NT2/D1 (cell line): Measurements from ENCODE around the gene ARHGEF33.

Experiments used
- DNase-seq: peaks from one replicate; pipeline ENCODE4 v3.0.0-alpha.2; 2011; ENCODE audit warnings: low read depth, low spot score
- H3K27me3 ChIP-seq: 2 replicates; pipeline ENCODE4 v1.6.0; 2011; ENCODE audit warnings: mild to moderate bottlenecking; ENCODE audit not compliant: insufficient read length, insufficient read depth
- H3K36me3 ChIP-seq: 2 replicates; pipeline ENCODE4 v1.6.1; 2011; ENCODE audit warnings: mild to moderate bottlenecking, low read length, mixed read lengths; ENCODE audit not compliant: insufficient read depth, insufficient read length
- H3K4me1 ChIP-seq: 2 replicates; pipeline ENCODE4 v1.5.1; 2011; ENCODE audit not compliant: insufficient read depth, insufficient read length
- H3K4me3 ChIP-seq: 2 replicates; pipeline ENCODE4 v1.5.1; 2011; ENCODE audit warnings: low read depth; ENCODE audit not compliant: insufficient read length
- H3K9ac ChIP-seq: 2 replicates; pipeline ENCODE4 v1.6.0; 2011; ENCODE audit warnings: low read depth; ENCODE audit not compliant: insufficient read length
- H3K9me3 ChIP-seq: 2 replicates; pipeline ENCODE4 v1.5.1; 2011; ENCODE audit warnings: mild to moderate bottlenecking, low read length; ENCODE audit not compliant: insufficient read depth
- SUZ12 ChIP-seq: IDR thresholded peaks from 2 replicates; pipeline ENCODE4 v1.6.1; 2011; ENCODE audit not compliant: insufficient read length, insufficient read depth; ENCODE audit errors: extremely low read depth
- YY1 ChIP-seq: IDR thresholded peaks from 2 replicates; pipeline ENCODE4 v1.6.1; 2011; ENCODE audit not compliant: insufficient read length, insufficient read depth
- ZNF274 ChIP-seq: IDR thresholded peaks from 2 replicates; pipeline ENCODE4 v1.6.1; 2011; ENCODE audit warnings: mild to moderate bottlenecking, low read depth, low read length

The ARHGEF33 gene

GRCh38 chr2:39022642-39023235 is 133.1 kb downstream of the ARHGEF33 start:
- TF ChIP-seq YY1 (no peak), SUZ12 (no peak), ZNF274 (no peak)
- Histone ChIP-seq H3K27me3 (no peaks in the 10 kb centered on the region), H3K9ac (no peak overlapping the region), H3K36me3 (peaks cover 12% of the 10 kb centered on the region), H3K4me1 (no peaks in the 10 kb centered on the region), H3K4me3 (no peak overlapping the region), H3K9me3 (no peaks in the 10 kb centered on the region)
- no peak for DNase-seq

- H3K9ac ChIP-seq = no peak overlapping the region
- H3K9me3 ChIP-seq = no peaks in the 10 kb centered on the region
- H3K36me3 ChIP-seq = peaks cover 12% of the 10 kb centered on the region
- TF ChIP-seq SUZ12 = no peak
- no peak for TF ChIP-seq ZNF274
- TF ChIP-seq YY1 = no peak
- no peak overlapping the region for H3K4me3 ChIP-seq
- no peaks in the 10 kb centered on the region for H3K4me1 ChIP-seq
- DNase-seq = no peak
- no peaks in the 10 kb centered on the region for H3K27me3 ChIP-seq
Measured at GRCh38 chr2:39023649-39024048, 134.0 kb downstream of the ARHGEF33 start.

DNA sequence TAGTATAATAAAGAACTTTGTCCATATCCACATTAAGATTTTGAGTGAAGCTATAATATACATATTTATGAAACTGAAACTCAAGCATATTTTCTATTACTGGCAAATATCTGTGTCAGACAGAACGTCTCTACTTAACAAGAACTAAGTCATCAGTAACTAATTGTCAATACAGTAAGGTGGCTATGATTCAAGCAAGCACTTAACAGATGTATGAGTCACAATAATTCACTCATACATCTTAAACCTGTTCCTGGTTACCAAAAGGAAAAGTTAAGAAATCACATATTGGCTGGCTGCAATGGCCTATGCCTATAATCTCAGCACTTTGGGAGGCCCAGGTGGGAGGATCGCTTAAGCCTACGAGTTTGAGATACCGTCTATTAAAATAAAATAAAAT is 135.2 kb downstream of the ARHGEF33 start:
- no peaks in the 10 kb centered on the region for H3K9me3 ChIP-seq

More for the DNA sequence above, 135.2 kb downstream of the ARHGEF33 start:
- peaks cover 12% of the 10 kb centered on the region for H3K36me3 ChIP-seq
- H3K4me1 ChIP-seq = no peaks in the 10 kb centered on the region
- no peak for DNase-seq
- TF ChIP-seq ZNF274 (no peak), SUZ12 (no peak), YY1 (no peak)
- H3K27me3 ChIP-seq = no peaks in the 10 kb centered on the region
- H3K9ac ChIP-seq = no peak overlapping the region
- no peak overlapping the region for H3K4me3 ChIP-seq
